ENCODE data around the gene DMXL1.

DMXL1 gene, protein sequence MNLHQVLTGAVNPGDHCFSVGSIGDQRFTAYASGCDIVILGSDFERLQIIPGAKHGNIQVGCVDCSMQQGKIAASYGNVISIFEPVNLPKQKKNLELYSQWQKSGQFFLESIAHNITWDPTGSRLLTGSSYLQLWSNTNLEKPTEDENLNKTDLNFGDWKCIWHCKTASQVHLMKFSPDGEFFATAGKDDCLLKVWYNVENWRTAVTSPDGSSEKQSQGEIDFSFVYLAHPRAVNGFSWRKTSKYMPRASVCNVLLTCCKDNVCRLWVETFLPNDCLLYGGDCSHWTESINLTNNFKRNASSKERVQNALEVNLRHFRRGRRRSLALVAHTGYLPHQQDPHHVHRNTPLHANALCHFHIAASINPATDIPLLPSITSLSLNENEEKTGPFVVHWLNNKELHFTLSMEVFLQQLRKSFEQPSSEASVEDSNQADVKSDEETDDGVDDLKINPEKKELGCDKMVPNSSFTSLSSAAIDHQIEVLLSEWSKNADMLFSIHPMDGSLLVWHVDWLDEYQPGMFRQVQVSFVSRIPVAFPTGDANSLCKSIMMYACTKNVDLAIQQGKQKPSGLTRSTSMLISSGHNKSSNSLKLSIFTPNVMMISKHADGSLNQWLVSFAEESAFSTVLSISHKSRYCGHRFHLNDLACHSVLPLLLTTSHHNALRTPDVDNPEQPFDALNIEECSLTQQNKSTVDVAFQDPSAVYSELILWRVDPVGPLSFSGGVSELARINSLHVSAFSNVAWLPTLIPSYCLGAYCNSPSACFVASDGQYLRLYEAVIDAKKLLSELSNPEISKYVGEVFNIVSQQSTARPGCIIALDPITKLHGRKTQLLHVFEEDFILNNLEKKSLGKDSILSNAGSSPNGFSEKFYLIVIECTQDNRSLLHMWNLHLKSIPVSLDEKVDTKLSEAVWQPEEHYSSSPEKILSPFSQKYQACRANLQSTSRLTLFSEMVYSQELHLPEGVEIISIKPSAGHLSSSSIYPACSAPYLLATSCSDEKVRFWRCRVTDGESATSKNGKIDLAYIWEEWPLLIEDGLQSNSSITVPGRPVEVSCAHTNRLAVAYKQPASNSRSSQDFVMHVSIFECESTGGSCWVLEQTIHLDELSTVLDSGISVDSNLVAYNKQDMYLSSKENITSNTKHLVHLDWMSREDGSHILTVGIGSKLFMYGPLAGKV (N-terminal part only)

DNA sequence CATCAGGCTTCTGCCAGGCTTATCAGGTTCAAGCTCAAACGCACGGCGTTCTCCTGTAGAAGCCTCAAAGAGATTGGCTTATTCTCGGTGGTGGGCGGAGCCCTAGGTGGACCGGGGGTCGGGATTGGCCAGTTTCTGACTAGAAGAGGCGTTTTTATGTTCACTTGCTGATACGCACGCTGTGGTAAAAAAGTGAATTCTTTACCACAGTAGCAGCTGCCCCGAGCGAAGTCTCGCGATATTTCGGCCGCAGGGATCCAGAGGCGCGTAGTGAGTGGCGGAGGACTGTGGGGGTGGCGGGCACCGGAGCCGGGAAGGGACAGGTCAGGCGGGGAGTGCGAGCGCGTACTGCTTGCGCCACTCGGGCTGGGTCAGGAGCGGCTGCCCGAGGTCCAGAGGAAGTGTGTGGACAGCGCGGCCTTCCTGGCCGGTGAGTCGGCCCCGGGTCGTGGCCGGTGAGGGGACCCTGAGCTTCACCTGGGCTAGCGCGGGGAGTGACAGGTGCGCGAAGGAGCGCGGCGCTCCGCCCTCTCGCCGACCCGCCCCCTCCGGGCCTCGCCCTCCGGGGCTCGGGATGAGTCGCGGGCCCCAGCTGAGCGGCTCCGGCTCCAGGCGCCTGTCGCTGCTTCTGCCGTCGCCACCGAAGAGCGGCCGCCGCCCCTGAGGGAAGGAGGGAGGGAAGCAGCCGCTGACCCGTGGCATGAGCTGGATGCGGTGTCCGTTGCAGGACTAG lies at the start of gene DMXL1:
TSS of gene DMXL1 (plus strand) at position 260 of the 733 bp plus-strand sequence. CDS start 483 bp downstream, outside the sequence.
- TF ChIP-seq, protein P1, sequence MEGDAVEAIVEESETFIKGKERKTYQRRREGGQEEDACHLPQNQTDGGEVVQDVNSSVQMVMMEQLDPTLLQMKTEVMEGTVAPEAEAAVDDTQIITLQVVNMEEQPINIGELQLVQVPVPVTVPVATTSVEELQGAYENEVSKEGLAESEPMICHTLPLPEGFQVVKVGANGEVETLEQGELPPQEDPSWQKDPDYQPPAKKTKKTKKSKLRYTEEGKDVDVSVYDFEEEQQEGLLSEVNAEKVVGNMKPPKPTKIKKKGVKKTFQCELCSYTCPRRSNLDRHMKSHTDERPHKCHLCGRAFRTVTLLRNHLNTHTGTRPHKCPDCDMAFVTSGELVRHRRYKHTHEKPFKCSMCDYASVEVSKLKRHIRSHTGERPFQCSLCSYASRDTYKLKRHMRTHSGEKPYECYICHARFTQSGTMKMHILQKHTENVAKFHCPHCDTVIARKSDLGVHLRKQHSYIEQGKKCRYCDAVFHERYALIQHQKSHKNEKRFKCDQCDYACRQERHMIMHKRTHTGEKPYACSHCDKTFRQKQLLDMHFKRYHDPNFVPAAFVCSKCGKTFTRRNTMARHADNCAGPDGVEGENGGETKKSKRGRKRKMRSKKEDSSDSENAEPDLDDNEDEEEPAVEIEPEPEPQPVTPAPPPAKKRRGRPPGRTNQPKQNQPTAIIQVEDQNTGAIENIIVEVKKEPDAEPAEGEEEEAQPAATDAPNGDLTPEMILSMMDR (conservative IDR thresholded peaks at IDR 0.05; ENCODE audit: low read depth, low read length): no peak
- DNase-seq (ENCODE audit: low read depth): peak; percentile 100
- peak within 1 kb of the TSS; percentile 99 for H3K4me3 ChIP-seq (ENCODE audit: low read depth, low read length)

DNA sequence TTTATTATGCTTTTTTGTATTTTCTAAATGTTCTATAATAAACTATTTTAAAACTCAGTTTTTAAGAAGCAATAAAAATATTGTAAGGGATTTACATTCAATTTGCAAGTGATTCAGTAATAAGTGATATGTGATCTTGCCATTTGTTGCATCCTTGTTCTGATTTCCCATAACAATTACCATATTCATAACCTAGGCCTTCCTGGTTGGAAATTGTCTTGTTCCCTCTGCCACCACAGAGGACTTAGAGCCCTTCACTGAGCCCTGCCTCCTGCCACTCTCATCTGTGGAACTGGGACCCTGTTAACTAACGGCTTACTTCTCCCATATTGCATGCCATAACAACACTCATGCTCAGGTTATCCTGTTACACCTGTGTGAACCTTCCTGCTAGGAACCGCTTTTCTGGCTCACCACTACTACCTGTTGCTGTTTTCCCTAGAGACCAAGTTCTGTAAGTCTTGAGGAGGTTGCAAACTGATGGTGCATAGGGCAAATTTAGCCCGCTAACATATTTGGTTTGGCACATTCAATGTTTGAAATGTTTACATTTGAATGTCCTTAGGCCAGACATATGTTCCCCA lies 49.6 kb upstream of the DMXL1 start:
- H3K4me3 ChIP-seq (ENCODE audit: low read depth, low read length): no peak overlapping the region
- DNase-seq (ENCODE audit: low read depth): no peak
- TF ChIP-seq, protein P1 (conservative IDR thresholded peaks at IDR 0.05; ENCODE audit: low read depth, low read length): no peak

DNA sequence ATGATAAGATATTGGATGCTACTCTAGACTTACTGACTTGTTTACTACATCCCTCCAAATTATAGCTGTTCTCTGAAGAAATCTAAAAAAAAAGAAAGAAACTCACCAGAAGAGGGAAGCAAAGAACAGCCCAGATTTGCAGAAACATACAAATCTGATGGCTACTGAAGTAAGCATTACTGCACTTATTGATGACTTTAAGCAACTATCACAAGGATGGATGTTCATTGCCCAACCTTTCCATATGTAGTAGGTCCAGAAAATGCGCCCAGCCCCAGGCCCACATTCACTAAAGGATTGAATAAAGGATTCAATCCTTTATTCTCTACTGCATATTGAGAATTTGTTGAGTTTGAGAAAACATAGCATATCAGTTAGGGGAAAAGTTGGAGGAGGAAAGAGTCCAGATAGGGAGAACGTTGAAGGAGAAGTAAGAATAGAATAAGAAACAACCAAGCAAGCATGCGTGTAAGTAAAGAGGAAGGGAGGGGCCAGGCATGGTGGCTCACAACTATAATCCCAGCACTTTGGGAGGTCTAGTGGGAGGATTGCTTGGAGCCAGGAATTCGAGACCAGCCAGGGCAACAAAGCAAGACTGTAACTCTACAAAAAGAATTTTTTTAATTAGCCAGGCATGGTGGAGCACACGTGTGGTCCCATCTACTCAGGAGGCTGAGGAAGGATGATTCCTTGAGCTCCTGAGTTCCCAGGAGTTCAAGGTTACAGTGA lies 48.7 kb upstream of the DMXL1 start:
- DNase-seq (ENCODE audit: low read depth): peak; percentile 73
- H3K4me3 ChIP-seq (ENCODE audit: low read depth, low read length): no peak overlapping the region
- TF ChIP-seq, protein P1 (conservative IDR thresholded peaks at IDR 0.05; ENCODE audit: low read depth, low read length): peak; percentile 59

DNA sequence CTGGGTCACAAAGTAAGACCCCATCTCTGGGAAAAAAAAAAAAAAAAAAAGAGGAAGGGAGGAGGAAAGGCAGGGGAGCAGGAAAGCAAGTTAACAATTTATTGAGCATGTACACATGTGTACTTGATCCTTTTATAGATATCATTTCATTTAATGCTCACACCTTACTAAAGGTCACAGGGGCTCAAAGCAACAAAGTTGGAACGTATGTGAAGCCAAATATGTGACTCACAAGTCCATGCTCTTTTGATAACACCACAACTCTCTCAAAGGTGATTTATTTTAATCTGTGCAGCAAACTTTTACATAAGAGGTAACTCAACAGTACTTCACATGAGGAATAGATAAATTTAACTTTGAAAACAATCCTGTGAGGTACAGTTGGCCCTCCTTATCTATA lies 48.1 kb upstream of the DMXL1 start:
- TF ChIP-seq, protein P1 (conservative IDR thresholded peaks at IDR 0.05; ENCODE audit: low read depth, low read length): no peak
- H3K4me3 ChIP-seq (ENCODE audit: low read depth, low read length): no peak overlapping the region
- DNase-seq (ENCODE audit: low read depth): no peak

DNA sequence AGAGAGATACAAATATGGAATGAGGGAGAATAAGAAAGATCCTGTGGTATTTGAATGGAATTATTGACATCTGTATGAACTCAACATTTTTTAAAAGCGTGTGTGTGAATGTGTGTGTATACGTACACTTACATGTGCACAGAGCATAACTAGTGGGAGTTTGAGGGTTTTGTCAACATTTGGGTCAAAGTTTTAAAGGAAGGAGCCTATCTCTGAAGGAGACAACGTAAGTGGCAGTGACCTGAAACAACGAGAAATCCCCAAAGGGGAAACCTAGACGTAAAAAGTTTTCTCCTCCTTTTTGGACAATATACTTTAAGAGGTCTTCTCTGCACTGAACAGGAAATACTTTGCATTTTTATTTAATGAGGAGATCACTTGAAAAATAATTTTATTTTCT lies 42.3 kb upstream of the DMXL1 start:
- peak; percentile 28 for DNase-seq (ENCODE audit: low read depth)
- TF ChIP-seq, protein P1 (conservative IDR thresholded peaks at IDR 0.05; ENCODE audit: low read depth, low read length): no peak
- H3K4me3 ChIP-seq (ENCODE audit: low read depth, low read length): no peak overlapping the region
